HepG2 (cell line): ENCODE results near the gene AFF1. TPM values are rescaled to one million over a fixed set of nuclear protein-coding genes. Genes with fewer than 3 reads are reported as not detected.

Source experiments
- ATAC-seq: fragments of 200-7000 bp; cut with Tn5 transposase; 3 replicates; pipeline ENCODE4 v1.9.1; 2020; ENCODE audit warnings: mild to moderate bottlenecking, moderate library complexity
- BruUV-seq: library from RNA; stranded (reverse); fragments of 400-500 nt; replicated peaks from 2 replicates; lab custom pipeline; 2021; lab: Mats Ljungman, UMichigan
- CTCF ChIA-PET: fragments of 300-600 bp; formaldehyde crosslinking; extraction: SDS; loops from one replicate; lab custom pipeline; 2021; ENCODE audit warnings: low total read pairs, inconsistent platforms, low intra/inter-chr PET ratio; lab: Yijun Ruan, JAX
- POLR2A ChIA-PET: fragments of 350-600 bp; sonication (Branson Sonifier 250); formaldehyde crosslinking; loops from one replicate; lab custom pipeline; 2020; ENCODE audit warnings: antibody characterized with exemption, inconsistent platforms; lab: Yijun Ruan, JAX
- DNase-seq: peaks from one replicate; pipeline ENCODE4 v3.0.0-alpha.2; 2015; ENCODE audit warnings: low spot score
- FAIRE-seq: peaks from 3 replicates; lab custom pipeline; 2011; peaks lifted over from hg19 to GRCh38; lab: Jason Lieb, UNC
- H2AFZ ChIP-seq: one replicate; pipeline ENCODE4 v1.6.1; 2011; ENCODE audit warnings: low read length, inconsistent platforms
- H3K27ac ChIP-seq: fragments of 300-600 bp; 3 replicates; pipeline ENCODE4 v1.8.0; 2011; ENCODE audit warnings: mixed run types, mild to moderate bottlenecking, mixed read lengths, low read length, inconsistent platforms; ENCODE audit not compliant: insufficient read depth; ENCODE audit errors: extremely low read length
- H3K27me3 ChIP-seq, 2 experiments: fragments of 200-600 bp in 1 of 2; 2 replicates in 1 of 2; 3 replicates in 1 of 2; pipeline versions ENCODE4 v1.6.0 to v1.8.0; 2011; ENCODE audit warnings: low read length in 2 of 2, mild to moderate bottlenecking in 2 of 2, moderate library complexity in 2 of 2, inconsistent platforms in 1 of 2; ENCODE audit not compliant: insufficient read depth in 2 of 2, control insufficient read depth in 1 of 2
- H3K36me3 ChIP-seq, 2 experiments: fragments of 200-600 bp in 1 of 2; replicated peaks in 1 of 2; 2 replicates in 1 of 2; 3 replicates in 1 of 2; pipeline versions ENCODE4 v1.5.1 to v1.8.0; 2011; ENCODE audit warnings: low read length in 2 of 2, inconsistent platforms in 1 of 2; ENCODE audit not compliant: insufficient read depth in 2 of 2, control insufficient read depth in 1 of 2
- H3K4me1 ChIP-seq: 2 replicates; pipeline ENCODE4 v1.5.1; 2012; ENCODE audit warnings: low read length, inconsistent platforms; ENCODE audit not compliant: insufficient read depth
- H3K4me2 ChIP-seq: 2 replicates; pipeline ENCODE4 v1.6.0; 2011; ENCODE audit warnings: low read depth, low read length, inconsistent platforms
- H3K4me3 ChIP-seq, 3 experiments: fragments of 200-600 bp in 1 of 3; sonication (generic), shearing (Covaris generic) in 1 of 3; replicated peaks in 1 of 3; 2 replicates each; pipeline ENCODE4 v1.5.1; 2011 to 2016; ENCODE audit warnings: low read length in 3 of 3, inconsistent platforms in 2 of 3, low read depth in 2 of 3, mild to moderate bottlenecking in 2 of 3, control low read depth in 1 of 3, mixed read lengths in 1 of 3; ENCODE audit not compliant: insufficient read depth in 1 of 3
- H3K79me2 ChIP-seq: one replicate; pipeline ENCODE4 v1.6.1; 2011; ENCODE audit warnings: low read length, inconsistent platforms; ENCODE audit not compliant: insufficient read depth
- H3K9ac ChIP-seq: 2 replicates; pipeline ENCODE4 v1.6.0; 2011; ENCODE audit warnings: mild to moderate bottlenecking, low read depth, low read length, inconsistent platforms; ENCODE audit not compliant: insufficient read depth
- H3K9me3 ChIP-seq: 2 replicates; pipeline ENCODE4 v1.5.1; 2012; ENCODE audit warnings: mild to moderate bottlenecking, low read length
- H4K20me1 ChIP-seq: 2 replicates; pipeline ENCODE4 v1.6.0; 2011; ENCODE audit warnings: inconsistent platforms, mild to moderate bottlenecking, low read length, moderate library complexity; ENCODE audit not compliant: insufficient read depth
- CEBPG ChIP-seq: IDR thresholded peaks from 2 replicates; pipeline ENCODE4 v1.6.1; 2016
- HNRNPL ChIP-seq: fragments of 200-400 bp; formaldehyde crosslinking; IDR thresholded peaks from 2 replicates; pipeline ENCODE4 v1.6.1; 2017; ENCODE audit warnings: mild to moderate bottlenecking, low read depth, low read length
- JUNB ChIP-seq: sonication (generic); formaldehyde crosslinking; IDR thresholded peaks from 2 replicates; pipeline ENCODE4 v1.8.0; 2022; ENCODE audit warnings: missing genetic modification reagents, mild to moderate bottlenecking, borderline replicate concordance
- RAD21 ChIP-seq: fragments of 450-650 bp; formaldehyde crosslinking; IDR thresholded peaks from 2 replicates; pipeline ENCODE4 v1.5.0; 2020; ENCODE audit warnings: mild to moderate bottlenecking
- RELA ChIP-seq: sonication (generic); formaldehyde crosslinking; IDR thresholded peaks from 2 replicates; pipeline ENCODE4 v1.4.0; 2020; ENCODE audit warnings: missing genetic modification reagents
- ZFP82 ChIP-seq: sonication (generic); formaldehyde crosslinking; IDR thresholded peaks from 2 replicates; pipeline ENCODE4 v1.5.1; 2020; ENCODE audit warnings: mild to moderate bottlenecking, missing genetic modification reagents, borderline replicate concordance
- ZNF234 ChIP-seq: sonication (generic); formaldehyde crosslinking; conservative IDR thresholded peaks from 2 replicates; pipeline ENCODE4 v1.5.1; 2020; ENCODE audit warnings: mild to moderate bottlenecking, missing genetic modification reagents
- ZNF33B ChIP-seq: sonication (generic); formaldehyde crosslinking; IDR thresholded peaks from 2 replicates; pipeline ENCODE4 v1.5.1; 2020; ENCODE audit warnings: mild to moderate bottlenecking, missing genetic modification reagents
- ZNF556 ChIP-seq: sonication (generic); formaldehyde crosslinking; IDR thresholded peaks from 2 replicates; pipeline ENCODE4 v1.4.0; 2020; ENCODE audit warnings: mild to moderate bottlenecking, missing genetic modification reagents, borderline replicate concordance
- ZNF605 ChIP-seq: sonication (generic); formaldehyde crosslinking; IDR thresholded peaks from 2 replicates; pipeline ENCODE4 v1.8.0; 2022; ENCODE audit warnings: mild to moderate bottlenecking, missing genetic modification reagents
- ZNF615 ChIP-seq: sonication (generic); formaldehyde crosslinking; IDR thresholded peaks from 2 replicates; pipeline ENCODE4 v1.5.0; 2020; ENCODE audit warnings: mild to moderate bottlenecking, missing genetic modification reagents, borderline replicate concordance
- WGBS: methylation state at CpG from one replicate; pipeline ENCODE4 v1.1.6; 2017; ENCODE audit warnings: low lambda C conversion rate; 5-methylcytosine and 5-hydroxymethylcytosine counted together
- in situ Hi-C: cut with HindIII; loops from 2 replicates; pipeline ENCODE4 v1.10.0; 2017; ENCODE audit warnings: low pct_unique_long_range_greater_than_20kb; ENCODE audit not compliant: extremely low pct_ligation_motif_present
- intact Hi-C: fragments of 100-400 bp; cut with micrococcal nuclease; formaldehyde crosslinking; loops from one replicate; pipeline ENCODE4 v1.10.0; 2022; ENCODE audit not compliant: unreplicated experiment
- polyA plus RNA-seq, 8 experiments: library from polyadenylated mRNA; depleted of rRNA in 3 of 8; stranded (reverse) in 7 of 8; unstranded in 1 of 8; fragments of >200 nt; fragmentation: Illumina TruSeq in 4 of 8; extraction: Trizol in 4 of 8; gene quantifications; 2 replicates each; pipeline versions ENCODE4 v1.2.1 to v1.2.3, GENCODE V29; 2011 to 2016; ENCODE audit warnings: low read depth in 4 of 8, missing spikeins in 1 of 8, mixed read lengths in 1 of 8; ENCODE audit not compliant: insufficient read depth in 1 of 8
- total RNA-seq, 5 experiments: library from RNA; depleted of rRNA; stranded (reverse); fragments of >200 nt; fragmentation: Illumina TruSeq; extraction: Trizol; gene quantifications; 2 replicates each; pipeline ENCODE4 v1.2.3, GENCODE V29; 2016; ENCODE audit warnings: low read depth in 1 of 5
- TF ChIP-seq, protein P1 (sequence below): sonication (generic); formaldehyde crosslinking; conservative IDR thresholded peaks from 2 replicates; pipeline ENCODE4 v1.8.1; 2023; ENCODE audit warnings: missing genetic modification reagents
- TF ChIP-seq, protein P2 (sequence below): sonication (generic); formaldehyde crosslinking; IDR thresholded peaks from 2 replicates; pipeline ENCODE4 v1.4.0; 2020; ENCODE audit warnings: missing genetic modification reagents, low read depth, mild to moderate bottlenecking, borderline replicate concordance
- TF ChIP-seq, protein P3 (sequence below): sonication (generic); formaldehyde crosslinking; IDR thresholded peaks from 2 replicates; pipeline ENCODE4 v1.5.0; 2020; ENCODE audit warnings: mild to moderate bottlenecking, low read depth, missing genetic modification reagents, borderline replicate concordance
- TF ChIP-seq, protein P4 (sequence below): sonication (generic); formaldehyde crosslinking; IDR thresholded peaks from 2 replicates; pipeline ENCODE4 v1.4.0; 2020; ENCODE audit warnings: missing genetic modification reagents
- TF ChIP-seq, protein P5 (sequence below): sonication (generic); formaldehyde crosslinking; conservative IDR thresholded peaks from 2 replicates; pipeline ENCODE4 v1.8.0; 2022; ENCODE audit warnings: low read depth, missing genetic modification reagents

The AFF1 gene
- total and polyA plus RNA-seq, 2 of the 13 experiments (the other 11 are each of a cell fraction or from before 2014, with no cell fraction given), result 15.5 to 15.9 TPM

GRCh38 chr4:87092389-87093141, 157.8 kb downstream of the AFF1 start (continued):
- TF ChIP-seq ZNF615 (CRISPR knock-in tag), result no peak
- peak; percentile 55 for TF ChIP-seq CEBPG (CRISPR knock-in tag)

- no peak overlapping the region for H3K4me2 ChIP-seq
- ChIA-PET POLR2A (interaction anchor here (1.4 to 2.1 kb wide), 3 partner anchors 87 to 171 kb away, joined by 4 to 17 read pairs (median 6); no protein-coding TSS in a partner anchor), CTCF (interaction anchor here (3.1 kb wide), 1 partner anchor 171 kb away, joined by 23 read pairs; no protein-coding TSS in a partner anchor)
- FAIRE-seq, result peak; percentile 60
- no peak overlapping the region for H3K4me3 ChIP-seq
- in situ Hi-C loops, result loop anchor here (5.0 kb wide), 1 partner anchor 171 kb away; no protein-coding TSS in a partner anchor
- no TSS peak for BruUV-seq
- WGBS, result 58% methylated on average over 4 of the region's 4 CpGs
- peaks cover 8 to 45% of the 10 kb centered on the region in 2 experiments; a peak in 3 of 5 replicates for H3K36me3 ChIP-seq
- H3K9me3 ChIP-seq, result no peaks in the 10 kb centered on the region
- H3K9ac ChIP-seq, result no peak overlapping the region
- no peak overlapping the region for H3K27ac ChIP-seq
- peak; percentile 83 for ATAC-seq
- H2AFZ ChIP-seq, result no peak overlapping the region
- DNase-seq, result peak; percentile 56
- H3K79me2 ChIP-seq, result no peaks in the 10 kb centered on the region
- H3K27me3 ChIP-seq, result no peaks in the 10 kb centered on the region
- intact Hi-C loops, result loop anchor here (1.0 to 5.0 kb wide), 4 partner anchors 13 to 171 kb away; partner anchors contain the start of gene AFF1
- peaks cover 42% of the 10 kb centered on the region for H3K4me1 ChIP-seq
- peaks cover 15% of the 10 kb centered on the region; the same call in 1 of the 2 replicates for H4K20me1 ChIP-seq
- no peak for TF ChIP-seq RELA (CRISPR knock-in tag)
- TF ChIP-seq, protein P1, sequence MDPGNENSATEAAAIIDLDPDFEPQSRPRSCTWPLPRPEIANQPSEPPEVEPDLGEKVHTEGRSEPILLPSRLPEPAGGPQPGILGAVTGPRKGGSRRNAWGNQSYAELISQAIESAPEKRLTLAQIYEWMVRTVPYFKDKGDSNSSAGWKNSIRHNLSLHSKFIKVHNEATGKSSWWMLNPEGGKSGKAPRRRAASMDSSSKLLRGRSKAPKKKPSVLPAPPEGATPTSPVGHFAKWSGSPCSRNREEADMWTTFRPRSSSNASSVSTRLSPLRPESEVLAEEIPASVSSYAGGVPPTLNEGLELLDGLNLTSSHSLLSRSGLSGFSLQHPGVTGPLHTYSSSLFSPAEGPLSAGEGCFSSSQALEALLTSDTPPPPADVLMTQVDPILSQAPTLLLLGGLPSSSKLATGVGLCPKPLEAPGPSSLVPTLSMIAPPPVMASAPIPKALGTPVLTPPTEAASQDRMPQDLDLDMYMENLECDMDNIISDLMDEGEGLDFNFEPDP (CRISPR knock-in tag), result no peak
- TF ChIP-seq ZNF556 (CRISPR knock-in tag), result no peak
- TF ChIP-seq HNRNPL, result no peak
- TF ChIP-seq, protein P2, sequence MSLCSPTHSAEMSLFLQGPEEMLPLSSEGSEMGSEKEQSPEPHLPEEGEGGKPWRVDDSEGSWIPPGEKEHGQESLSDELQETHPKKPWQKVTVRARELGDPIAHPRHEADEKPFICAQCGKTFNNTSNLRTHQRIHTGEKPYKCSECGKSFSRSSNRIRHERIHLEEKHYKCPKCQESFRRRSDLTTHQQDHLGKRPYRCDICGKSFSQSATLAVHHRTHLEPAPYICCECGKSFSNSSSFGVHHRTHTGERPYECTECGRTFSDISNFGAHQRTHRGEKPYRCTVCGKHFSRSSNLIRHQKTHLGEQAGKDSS (CRISPR knock-in tag), result no peak
- no peak for TF ChIP-seq JUNB (CRISPR knock-in tag)
- no peak for TF ChIP-seq ZNF33B (CRISPR knock-in tag)
- no peak for TF ChIP-seq ZFP82 (CRISPR knock-in tag)
- TF ChIP-seq, protein P3, sequence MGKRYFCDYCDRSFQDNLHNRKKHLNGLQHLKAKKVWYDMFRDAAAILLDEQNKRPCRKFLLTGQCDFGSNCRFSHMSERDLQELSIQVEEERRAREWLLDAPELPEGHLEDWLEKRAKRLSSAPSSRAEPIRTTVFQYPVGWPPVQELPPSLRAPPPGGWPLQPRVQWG (CRISPR knock-in tag), result no peak
- TF ChIP-seq, protein P4, sequence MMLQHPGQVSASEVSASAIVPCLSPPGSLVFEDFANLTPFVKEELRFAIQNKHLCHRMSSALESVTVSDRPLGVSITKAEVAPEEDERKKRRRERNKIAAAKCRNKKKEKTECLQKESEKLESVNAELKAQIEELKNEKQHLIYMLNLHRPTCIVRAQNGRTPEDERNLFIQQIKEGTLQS (CRISPR knock-in tag), result no peak
- TF ChIP-seq, protein P5, sequence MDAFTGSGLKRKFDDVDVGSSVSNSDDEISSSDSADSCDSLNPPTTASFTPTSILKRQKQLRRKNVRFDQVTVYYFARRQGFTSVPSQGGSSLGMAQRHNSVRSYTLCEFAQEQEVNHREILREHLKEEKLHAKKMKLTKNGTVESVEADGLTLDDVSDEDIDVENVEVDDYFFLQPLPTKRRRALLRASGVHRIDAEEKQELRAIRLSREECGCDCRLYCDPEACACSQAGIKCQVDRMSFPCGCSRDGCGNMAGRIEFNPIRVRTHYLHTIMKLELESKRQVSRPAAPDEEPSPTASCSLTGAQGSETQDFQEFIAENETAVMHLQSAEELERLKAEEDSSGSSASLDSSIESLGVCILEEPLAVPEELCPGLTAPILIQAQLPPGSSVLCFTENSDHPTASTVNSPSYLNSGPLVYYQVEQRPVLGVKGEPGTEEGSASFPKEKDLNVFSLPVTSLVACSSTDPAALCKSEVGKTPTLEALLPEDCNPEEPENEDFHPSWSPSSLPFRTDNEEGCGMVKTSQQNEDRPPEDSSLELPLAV (CRISPR knock-in tag), result no peak
- peak; percentile 56; the same call in 1 of the 2 replicates for TF ChIP-seq RAD21 (CRISPR knock-in tag)
- 0 out of 2 replicates have a peak, but pooled peaks have one; percentile 46 for TF ChIP-seq ZNF234
- TF ChIP-seq ZNF605, result peak; percentile 59; the same call in 1 of the 2 replicates
Observed at GRCh38 chr4:87093443-87094123, 158.8 kb downstream of the AFF1 start.
